RCC 7860 (cell line): ENCODE data around the gene SLC6A3.

Source experiments
- DNase-seq: peaks from one replicate; pipeline ENCODE4 v3.0.0-alpha.2; 2015; ENCODE audit warnings: low spot score
- FAIRE-seq: peaks from 2 replicates; lab custom pipeline; 2012; peaks lifted over from hg19 to GRCh38; lab: Jason Lieb, UNC

SLC6A3 gene

GRCh38 chr5:1390861-1391600 is 54.2 kb downstream of the SLC6A3 start:
- DNase-seq (no peak), FAIRE-seq (no peak)

GRCh38 chr5:1390333-1390732 is 54.9 kb downstream of the SLC6A3 start:
- no peak for DNase-seq
- FAIRE-seq: no peak

GRCh38 chr5:1388383-1388967 is 56.8 kb downstream of the SLC6A3 start:
- no peak for FAIRE-seq

GRCh38 chr5:1387876-1388275 is 57.4 kb downstream of the SLC6A3 start:
- DNase-seq (no peak), FAIRE-seq (no peak)

More at GRCh38 chr5:1388383-1388967, 56.8 kb downstream of the SLC6A3 start:
- no peak for DNase-seq

- FAIRE-seq (no peak), DNase-seq (no peak)
Measured at GRCh38 chr5:1387059-1387755, 58.0 kb downstream of the SLC6A3 start.

GRCh38 chr5:1386274-1386717 is 58.9 kb downstream of the SLC6A3 start:
- FAIRE-seq: no peak
- DNase-seq: no peak

- FAIRE-seq (no peak), DNase-seq (no peak)
Measured at GRCh38 chr5:1385395-1386273, 59.6 kb downstream of the SLC6A3 start.

GRCh38 chr5:1384521-1384920 is 60.7 kb downstream of the SLC6A3 start:
- no peak for FAIRE-seq
- no peak for DNase-seq

- FAIRE-seq: no peak
Measured at GRCh38 chr5:1383886-1384401, 61.3 kb downstream of the SLC6A3 start.

GRCh38 chr5:1383344-1383743 is 61.9 kb downstream of the SLC6A3 start:
- DNase-seq (no peak), FAIRE-seq (no peak)

More at GRCh38 chr5:1383886-1384401, 61.3 kb downstream of the SLC6A3 start:
- no peak for DNase-seq

GRCh38 chr5:1382248-1382700 is 63.0 kb downstream of the SLC6A3 start:
- DNase-seq: no peak
- no peak for FAIRE-seq

GRCh38 chr5:1381370-1382247 is 63.6 kb downstream of the SLC6A3 start:
- DNase-seq (no peak), FAIRE-seq (no peak)

- FAIRE-seq (no peak), DNase-seq (no peak)
Measured at GRCh38 chr5:1380910-1381309, 64.3 kb downstream of the SLC6A3 start.

- DNase-seq: no peak
- no peak for FAIRE-seq
Measured at GRCh38 chr5:1380011-1380817, 65.0 kb downstream of the SLC6A3 start.

- FAIRE-seq (no peak), DNase-seq (no peak)
Measured at GRCh38 chr5:1378866-1379659, 66.2 kb downstream of the SLC6A3 start.

GRCh38 chr5:1378096-1378495 is 67.1 kb downstream of the SLC6A3 start:
- FAIRE-seq (no peak), DNase-seq (no peak)

- DNase-seq (no peak), FAIRE-seq (no peak)
Measured at GRCh38 chr5:1376981-1377380, 68.3 kb downstream of the SLC6A3 start.
